Midbrain (tissue), 1 donor: ENCODE data around the gene TSC22D2.
"Not testable (repeated sequence)": the region's sequence is repeated elsewhere in the genome, so short reads cannot be mapped to it uniquely, and the experiment has no call there.

ENCODE experiments used
- DNase-seq: peaks from one replicate; lab custom pipeline; 2025; lab: John Stamatoyannopoulos, UW

Gene TSC22D2

GRCh38 chr3:150449169-150449721 lies 41.1 kb downstream of the TSC22D2 start:
- no peak for DNase-seq

GRCh38 chr3:150450916-150451315 lies 42.8 kb downstream of the TSC22D2 start:
- no peak for DNase-seq

- DNase-seq = no peak
These were observed 43.4 kb downstream of the TSC22D2 start for GRCh38 chr3:150451329-150452048.

- no peak for DNase-seq
These were observed 45.3 kb downstream of the TSC22D2 start for GRCh38 chr3:150453353-150453752.

GRCh38 chr3:150454085-150454484 lies 46.0 kb downstream of the TSC22D2 start:
- DNase-seq = no peak

- no peak for DNase-seq
These were observed 46.5 kb downstream of the TSC22D2 start for GRCh38 chr3:150454622-150455021.

- DNase-seq = no peak
These were observed 47.2 kb downstream of the TSC22D2 start for GRCh38 chr3:150455341-150455740.

- no peak for DNase-seq
These were observed 49.9 kb downstream of the TSC22D2 start for GRCh38 chr3:150458001-150458400.

GRCh38 chr3:150460484-150460883 lies 52.4 kb downstream of the TSC22D2 start:
- DNase-seq = no peak

GRCh38 chr3:150461399-150461798 lies 53.3 kb downstream of the TSC22D2 start:
- DNase-seq = no peak

- no peak for DNase-seq
These were observed 54.0 kb downstream of the TSC22D2 start for GRCh38 chr3:150462108-150462507.

GRCh38 chr3:150464684-150465083 lies 56.6 kb downstream of the TSC22D2 start:
- DNase-seq = no peak

- DNase-seq = no peak
These were observed 59.3 kb downstream of the TSC22D2 start for GRCh38 chr3:150467381-150467780.

GRCh38 chr3:150469031-150469930 lies 61.2 kb downstream of the TSC22D2 start:
- no peak for DNase-seq

GRCh38 chr3:150469931-150470740 lies 62.0 kb downstream of the TSC22D2 start:
- no peak for DNase-seq

GRCh38 chr3:150472421-150472820 lies 64.3 kb downstream of the TSC22D2 start:
- DNase-seq = no peak

- DNase-seq = not testable (repeated sequence)
These were observed 65.1 kb downstream of the TSC22D2 start for GRCh38 chr3:150473161-150473560.

GRCh38 chr3:150479370-150479769 lies 71.3 kb downstream of the TSC22D2 start:
- DNase-seq = no peak

- no peak for DNase-seq
These were observed 72.8 kb downstream of the TSC22D2 start for GRCh38 chr3:150480877-150481276.

GRCh38 chr3:150483226-150483625 lies 75.1 kb downstream of the TSC22D2 start:
- DNase-seq = no peak

- DNase-seq = no peak
These were observed 76.3 kb downstream of the TSC22D2 start for GRCh38 chr3:150484410-150484809.

- no peak for DNase-seq
These were observed 80.8 kb downstream of the TSC22D2 start for GRCh38 chr3:150488867-150489266.
